ENCODE measurements around the gene CD6.
"Not testable (repeated sequence)": the region's sequence is repeated elsewhere in the genome, so short reads cannot be mapped to it uniquely, and the experiment has no call there.

Gene CD6

GRCh38 chr11:60970890-60971289 is 590 bp upstream of the CD6 start:
- TF ChIP-seq CTCF (conservative IDR thresholded peaks at IDR 0.05; ENCODE audit: control insufficient read depth, insufficient read depth, low read depth, low read length): no peak
- no peak overlapping the region for H3K4me3 ChIP-seq (ENCODE audit: control insufficient read depth, low read depth, low read length)
- no peak for DNase-seq (ENCODE audit: low read depth)

GRCh38 chr11:60972182-60973030 is 926 bp downstream of the CD6 start:
- no peak for DNase-seq (ENCODE audit: low read depth)
- no peak overlapping the region for H3K4me3 ChIP-seq (ENCODE audit: control insufficient read depth, low read depth, low read length)
- TF ChIP-seq CTCF (conservative IDR thresholded peaks at IDR 0.05; ENCODE audit: control insufficient read depth, insufficient read depth, low read depth, low read length): no peak

GRCh38 chr11:60973699-60974098 is 2.2 kb downstream of the CD6 start:
- TF ChIP-seq CTCF (conservative IDR thresholded peaks at IDR 0.05; ENCODE audit: control insufficient read depth, insufficient read depth, low read depth, low read length): no peak
- DNase-seq (ENCODE audit: low read depth): no peak
- no peak overlapping the region for H3K4me3 ChIP-seq (ENCODE audit: control insufficient read depth, low read depth, low read length)

GRCh38 chr11:60974316-60974715 is 2.8 kb downstream of the CD6 start:
- H3K4me3 ChIP-seq (ENCODE audit: control insufficient read depth, low read depth, low read length); DNase-seq (ENCODE audit: low read depth): not testable (repeated sequence)

DNA sequence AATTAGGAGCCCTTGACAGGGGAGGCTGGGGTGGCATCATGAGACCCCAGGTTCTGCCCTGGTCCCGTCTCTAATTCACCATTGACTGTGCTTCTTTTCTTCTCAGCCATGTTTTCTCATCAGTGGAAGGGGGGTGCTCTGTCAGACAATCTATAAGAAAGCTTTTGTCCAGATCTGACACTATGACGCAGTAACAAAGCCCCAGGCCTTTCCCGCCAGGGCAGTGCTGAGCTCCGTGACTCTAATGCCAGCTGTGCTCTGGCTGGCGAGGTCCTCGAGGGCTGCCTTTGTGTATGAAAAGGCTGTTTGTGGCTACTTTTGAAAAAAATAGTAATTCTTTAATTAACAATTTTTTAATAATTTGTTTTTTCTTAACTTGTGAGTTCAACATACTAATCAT is 3.2 kb downstream of the CD6 start:
- no peak for DNase-seq (ENCODE audit: low read depth)
- no peak overlapping the region for H3K4me3 ChIP-seq (ENCODE audit: control insufficient read depth, low read depth, low read length)
- no peak for TF ChIP-seq CTCF (conservative IDR thresholded peaks at IDR 0.05; ENCODE audit: control insufficient read depth, insufficient read depth, low read depth, low read length)

- no peak for DNase-seq (ENCODE audit: low read depth)
- H3K4me3 ChIP-seq (ENCODE audit: control insufficient read depth, low read depth, low read length): no peak overlapping the region
- no peak for TF ChIP-seq CTCF (conservative IDR thresholded peaks at IDR 0.05; ENCODE audit: control insufficient read depth, insufficient read depth, low read depth, low read length)
Observed at GRCh38 chr11:60977224-60977623, 5.7 kb downstream of the CD6 start.

DNA sequence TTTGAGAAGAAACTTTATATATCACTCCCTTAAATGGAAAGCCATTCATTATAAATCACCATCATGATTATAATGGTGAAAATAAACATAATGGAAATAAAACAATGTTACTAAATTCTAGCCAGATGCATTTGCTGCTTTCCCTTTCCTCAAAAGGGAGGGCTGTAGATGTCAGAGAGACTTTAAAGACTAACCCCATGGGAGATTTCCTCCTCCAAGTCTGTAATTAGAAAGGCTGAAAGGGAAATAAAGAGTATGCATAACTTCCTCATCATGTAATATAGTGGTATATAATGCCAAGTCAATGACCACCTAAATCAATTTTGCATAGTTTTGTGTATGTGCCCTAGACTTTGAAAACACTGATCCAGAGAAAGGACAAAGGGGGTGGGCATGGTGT is 6.4 kb downstream of the CD6 start:
- no peak overlapping the region for H3K4me3 ChIP-seq (ENCODE audit: control insufficient read depth, low read depth, low read length)
- TF ChIP-seq CTCF (conservative IDR thresholded peaks at IDR 0.05; ENCODE audit: control insufficient read depth, insufficient read depth, low read depth, low read length): no peak
- no peak for DNase-seq (ENCODE audit: low read depth)
